NCI-H2196 (cell line): ENCODE measurements around the gene SBNO1.
A peak's percentile ranks its signal among the peaks of the same experiment; 100 is the strongest.
"Not testable (repeated sequence)": the region's sequence is repeated elsewhere in the genome, so short reads cannot be mapped to it uniquely, and the experiment has no call there.

ENCODE experiments used
- DNase-seq: peaks from one replicate; lab custom pipeline; 2025; ENCODE audit not compliant: unreplicated experiment; lab: John Stamatoyannopoulos, UW

The SBNO1 gene

GRCh38 chr12:123388951-123389559 is 24.4 kb upstream of the SBNO1 start:
- DNase-seq: no peak

GRCh38 chr12:123388177-123388950 is 23.7 kb upstream of the SBNO1 start:
- DNase-seq: peak; percentile 46

- DNase-seq: no peak
Measured at GRCh38 chr12:123387508-123388176, 23.0 kb upstream of the SBNO1 start.

GRCh38 chr12:123385536-123385935 is 20.9 kb upstream of the SBNO1 start:
- not testable (repeated sequence) for DNase-seq

- DNase-seq: no peak
Measured at GRCh38 chr12:123384994-123385376, 20.3 kb upstream of the SBNO1 start.

- DNase-seq: no peak
Measured at GRCh38 chr12:123384318-123384993, 19.8 kb upstream of the SBNO1 start.

- no peak for DNase-seq
Measured at GRCh38 chr12:123382684-123383083, 18.0 kb upstream of the SBNO1 start.

- DNase-seq: no peak
Measured at GRCh38 chr12:123379391-123379790, 14.7 kb upstream of the SBNO1 start.

- DNase-seq: not testable (repeated sequence)
Measured at GRCh38 chr12:123372415-123372814, 7.8 kb upstream of the SBNO1 start.

GRCh38 chr12:123371667-123372368 is 7.2 kb upstream of the SBNO1 start:
- DNase-seq: not testable (repeated sequence)

GRCh38 chr12:123369229-123369628 is 4.6 kb upstream of the SBNO1 start:
- no peak for DNase-seq

GRCh38 chr12:123368431-123368830 is 3.8 kb upstream of the SBNO1 start:
- DNase-seq: not testable (repeated sequence)

- DNase-seq: no peak
Measured at GRCh38 chr12:123367511-123367910, 2.9 kb upstream of the SBNO1 start.

GRCh38 chr12:123365025-123365917 is 624 bp upstream of the SBNO1 start:
- DNase-seq: peak; percentile 98

GRCh38 chr12:123363740-123364531 is 711 bp downstream of the SBNO1 start:
- DNase-seq: no peak

- DNase-seq: peak; percentile 43
Measured at GRCh38 chr12:123363390-123363739, 1.3 kb downstream of the SBNO1 start.

- DNase-seq: no peak
Measured at GRCh38 chr12:123358035-123358434, 6.6 kb downstream of the SBNO1 start.

- DNase-seq: no peak
Measured at GRCh38 chr12:123356159-123356670, 8.4 kb downstream of the SBNO1 start.

GRCh38 chr12:123354600-123354999 is 10.0 kb downstream of the SBNO1 start:
- no peak for DNase-seq
